Endothelial cell of umbilical vein (primary cell): ENCODE data around the gene LRP1B.
"Not testable (repeated sequence)": the region's sequence is repeated elsewhere in the genome, so short reads cannot be mapped to it uniquely, and the experiment has no call there.

Source experiments
- CTCF ChIP-seq, 2 donors: IDR thresholded peaks; 1 replicate in 1 of 2; 2 replicates in 1 of 2; pipeline ENCODE4 v1.5.1; 2011; ENCODE audit warnings: low read length in 2 of 2, mild to moderate bottlenecking in 2 of 2, moderate library complexity in 2 of 2, control low read depth in 1 of 2, inconsistent platforms in 1 of 2, low read depth in 1 of 2; ENCODE audit not compliant: insufficient read depth in 1 of 2; ENCODE audit errors: extremely low read depth in 1 of 2
- EZH2 ChIP-seq: IDR thresholded peaks from 2 replicates; pipeline ENCODE4 v1.6.1; 2012; ENCODE audit warnings: borderline replicate concordance, low read depth, mild to moderate bottlenecking, moderate library complexity, low read length, inconsistent platforms; ENCODE audit not compliant: severe bottlenecking
- FOS ChIP-seq: IDR thresholded peaks from 2 replicates; pipeline ENCODE4 v1.6.1; 2011; ENCODE audit warnings: mild to moderate bottlenecking, low read length, moderate library complexity, borderline replicate concordance; ENCODE audit not compliant: insufficient read depth
- GATA2 ChIP-seq: IDR thresholded peaks from 2 replicates; pipeline ENCODE4 v1.7.0; 2011; ENCODE audit warnings: low read depth, mild to moderate bottlenecking, moderate library complexity, mixed read lengths, low read length; ENCODE audit not compliant: insufficient read length, insufficient read depth
- JUN ChIP-seq: IDR thresholded peaks from 2 replicates; pipeline ENCODE4 v1.6.1; 2011; ENCODE audit warnings: borderline replicate concordance, low read depth; ENCODE audit not compliant: insufficient read length, insufficient read depth
- MYC ChIP-seq: IDR thresholded peaks from one replicate; pipeline ENCODE4 v1.6.1; 2011; ENCODE audit warnings: mild to moderate bottlenecking, low read depth, low read length
- POLR2A ChIP-seq: IDR thresholded peaks from 2 replicates; pipeline ENCODE4 v1.6.1; 2012; ENCODE audit warnings: low read depth, mild to moderate bottlenecking, control low read depth, low read length
- POLR2AphosphoS5 ChIP-seq: IDR thresholded peaks from 2 replicates; pipeline ENCODE4 v1.6.1; 2012; ENCODE audit warnings: low read depth, mild to moderate bottlenecking, control low read depth, low read length, moderate library complexity; ENCODE audit not compliant: insufficient read depth
- TF ChIP-seq, protein P1 (sequence below): IDR thresholded peaks from 2 replicates; pipeline ENCODE4 v1.6.1; 2011; ENCODE audit not compliant: insufficient read depth, insufficient read length

GRCh38 chr2:140964324-140964723 is 1166.5 kb downstream of the LRP1B start:
- TF ChIP-seq CTCF (IDR thresholded peaks at IDR 0.05; ENCODE audit: extremely low read depth in 1 of 2, insufficient read depth in 1 of 2, low read depth in 1 of 2, low read length in 2 of 2); POLR2A; POLR2AphosphoS5; FOS; GATA2; EZH2; MYC; JUN: not testable (repeated sequence)
- TF ChIP-seq, protein P1, sequence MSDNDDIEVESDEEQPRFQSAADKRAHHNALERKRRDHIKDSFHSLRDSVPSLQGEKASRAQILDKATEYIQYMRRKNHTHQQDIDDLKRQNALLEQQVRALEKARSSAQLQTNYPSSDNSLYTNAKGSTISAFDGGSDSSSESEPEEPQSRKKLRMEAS = not testable (repeated sequence)
